Stimulated activated CD4-positive, alpha-beta T cell treated with anti-CD3 and anti-CD28 coated beads, Interleukin-4, amount 100 ng/mL, for 1 hour (primary cell): ENCODE results near the gene CALML3.

Experiments
- DNase-seq: peaks from one replicate; pipeline ENCODE4 v3.0.0-alpha.2; 2020

Gene CALML3

GRCh38 chr10:5492322-5492855 lies 32.4 kb upstream of the CALML3 start:
- DNase-seq, result no peak

GRCh38 chr10:5492929-5493576 lies 31.7 kb upstream of the CALML3 start:
- DNase-seq, result no peak

- DNase-seq, result no peak
Measured at GRCh38 chr10:5493691-5494090, 31.1 kb upstream of the CALML3 start.

GRCh38 chr10:5494611-5495010 lies 30.1 kb upstream of the CALML3 start:
- no peak for DNase-seq

GRCh38 chr10:5496261-5497250 lies 28.2 kb upstream of the CALML3 start:
- no peak for DNase-seq

- no peak for DNase-seq
Measured at GRCh38 chr10:5497289-5497688, 27.5 kb upstream of the CALML3 start.

GRCh38 chr10:5497948-5498730 lies 26.6 kb upstream of the CALML3 start:
- DNase-seq, result no peak

GRCh38 chr10:5498791-5499492 lies 25.8 kb upstream of the CALML3 start:
- DNase-seq, result no peak

- DNase-seq, result no peak
Measured at GRCh38 chr10:5499493-5500140, 25.1 kb upstream of the CALML3 start, which contains the start of gene CALML5. Gene CALML5 (minus strand): TSS chr10:5499570. CDS start chr10:5499438, 132 bp downstream.

GRCh38 chr10:5500162-5500670 lies 24.5 kb upstream of the CALML3 start:
- DNase-seq, result no peak

GRCh38 chr10:5500910-5501309 lies 23.9 kb upstream of the CALML3 start:
- no peak for DNase-seq

- DNase-seq, result no peak
Measured at GRCh38 chr10:5502061-5502521, 22.7 kb upstream of the CALML3 start.

GRCh38 chr10:5502571-5503476 lies 21.9 kb upstream of the CALML3 start:
- DNase-seq, result no peak

GRCh38 chr10:5503477-5503835 lies 21.3 kb upstream of the CALML3 start:
- DNase-seq, result no peak

- DNase-seq, result no peak
Measured at GRCh38 chr10:5504146-5505072, 20.4 kb upstream of the CALML3 start.

GRCh38 chr10:5506246-5506645 lies 18.5 kb upstream of the CALML3 start:
- DNase-seq, result no peak

GRCh38 chr10:5506751-5507648 lies 17.8 kb upstream of the CALML3 start:
- no peak for DNase-seq

GRCh38 chr10:5507649-5508131 lies 17.1 kb upstream of the CALML3 start:
- no peak for DNase-seq
